ENCODE measurements around the gene MAPRE2.
"Not testable (repeated sequence)": the region's sequence is repeated elsewhere in the genome, so short reads cannot be mapped to it uniquely, and the experiment has no call there.

MAPRE2 gene

DNA sequence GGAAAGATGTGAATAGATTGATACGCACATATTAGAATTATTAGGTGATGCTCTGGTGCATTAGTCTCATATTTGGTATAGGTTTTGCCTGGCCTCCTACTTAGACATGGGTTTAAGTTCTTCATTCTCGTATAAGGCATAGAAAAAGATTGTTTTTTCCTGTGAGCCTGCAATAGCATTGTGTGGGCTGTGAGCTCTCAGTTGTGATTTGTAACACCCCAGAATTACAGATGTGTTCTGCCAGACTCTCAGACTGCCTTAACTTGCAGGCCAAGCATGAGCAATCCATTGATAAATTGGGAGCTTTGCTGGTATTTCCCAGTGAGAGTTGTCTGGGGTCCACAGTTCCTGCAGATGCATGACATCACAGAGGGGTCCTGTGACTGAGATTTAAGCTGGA is 95.7 kb downstream of the MAPRE2 start:
- H3K36me3 ChIP-seq (ENCODE audit: control insufficient read depth in 2 of 2, insufficient read depth in 2 of 2, low read length in 2 of 2): peaks cover 46 to 52% of the 10 kb centered on the region in 2 donors
- H3K27me3 ChIP-seq (ENCODE audit: control insufficient read depth in 1 of 2, insufficient read depth in 2 of 2, low read length in 2 of 2): no peaks in the 10 kb centered on the region
- H3K9me3 ChIP-seq (ENCODE audit: control insufficient read depth in 2 of 2, low read length in 2 of 2): no peaks in the 10 kb centered on the region
- no peak overlapping the region for H3K4me3 ChIP-seq (ENCODE audit: low read length in 2 of 2)
- peaks cover 3% of the 10 kb centered on the region for H3K4me1 ChIP-seq (ENCODE audit: control insufficient read depth, insufficient read depth, low read length)
- H3K27ac ChIP-seq (ENCODE audit: low read length): no peak overlapping the region
- H3K9ac ChIP-seq (ENCODE audit: low read length in 2 of 2): no peak overlapping the region

DNA sequence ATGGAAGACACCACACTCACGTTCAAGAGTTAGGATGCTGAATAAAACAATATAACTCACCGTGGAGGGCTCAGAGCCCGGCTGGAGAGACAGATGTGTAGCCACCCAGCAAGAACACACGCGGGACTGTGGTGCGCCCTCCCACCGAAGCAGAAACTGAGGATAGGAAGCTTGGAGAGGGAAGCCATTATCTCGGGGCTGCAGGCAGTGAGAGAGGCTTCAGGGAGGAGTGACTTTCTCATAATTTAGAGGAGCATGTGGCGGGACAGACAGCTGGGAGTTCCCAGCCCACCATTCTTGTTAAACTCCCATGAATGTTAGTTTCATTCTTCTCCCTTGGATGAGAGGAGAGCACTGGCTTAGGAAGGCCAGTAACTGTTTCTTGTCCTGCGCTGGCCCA is 96.4 kb downstream of the MAPRE2 start:
- H3K36me3 ChIP-seq (ENCODE audit: control insufficient read depth in 2 of 2, insufficient read depth in 2 of 2, low read length in 2 of 2): peaks cover 47% of the 10 kb centered on the region in 2 donors
- H3K4me3 ChIP-seq (ENCODE audit: low read length in 2 of 2): no peak overlapping the region
- H3K4me1 ChIP-seq (ENCODE audit: control insufficient read depth, insufficient read depth, low read length): peaks cover 3% of the 10 kb centered on the region
- H3K27me3 ChIP-seq (ENCODE audit: control insufficient read depth in 1 of 2, insufficient read depth in 2 of 2, low read length in 2 of 2): no peaks in the 10 kb centered on the region
- H3K9ac ChIP-seq (ENCODE audit: low read length in 2 of 2): no peak overlapping the region
- H3K27ac ChIP-seq (ENCODE audit: low read length): no peak overlapping the region
- no peaks in the 10 kb centered on the region for H3K9me3 ChIP-seq (ENCODE audit: control insufficient read depth in 2 of 2, low read length in 2 of 2)

DNA sequence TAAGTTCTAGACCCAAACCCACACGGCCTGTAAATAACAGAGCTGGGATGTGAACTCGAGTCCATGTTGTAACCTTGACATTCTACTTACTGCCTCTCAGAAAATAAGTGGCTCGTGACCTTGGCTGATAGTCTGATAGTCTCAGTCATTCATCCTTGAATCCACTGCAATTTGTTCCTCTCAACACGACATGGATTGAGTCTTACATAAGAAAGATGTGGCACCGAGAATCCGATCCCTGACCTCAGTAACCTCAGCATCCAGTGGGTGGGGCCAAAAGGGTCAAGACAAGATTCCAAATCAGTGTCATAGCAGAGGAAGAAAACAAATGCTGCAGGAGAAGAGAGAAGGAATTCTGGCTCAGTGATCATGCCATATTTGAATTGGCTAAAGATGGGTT is 97.6 kb downstream of the MAPRE2 start:
- Histone ChIP-seq H3K27me3 (ENCODE audit: control insufficient read depth in 1 of 2, insufficient read depth in 2 of 2, low read length in 2 of 2) (no peaks in the 10 kb centered on the region), H3K9me3 (ENCODE audit: control insufficient read depth in 2 of 2, low read length in 2 of 2) (no peaks in the 10 kb centered on the region), H3K4me3 (ENCODE audit: low read length in 2 of 2) (no peak overlapping the region), H3K4me1 (ENCODE audit: control insufficient read depth, insufficient read depth, low read length) (peaks cover 3% of the 10 kb centered on the region), H3K36me3 (ENCODE audit: control insufficient read depth in 2 of 2, insufficient read depth in 2 of 2, low read length in 2 of 2) (peaks cover 39 to 47% of the 10 kb centered on the region in 2 donors), H3K9ac (ENCODE audit: low read length in 2 of 2) (no peak overlapping the region), H3K27ac (ENCODE audit: low read length) (no peak overlapping the region)

DNA sequence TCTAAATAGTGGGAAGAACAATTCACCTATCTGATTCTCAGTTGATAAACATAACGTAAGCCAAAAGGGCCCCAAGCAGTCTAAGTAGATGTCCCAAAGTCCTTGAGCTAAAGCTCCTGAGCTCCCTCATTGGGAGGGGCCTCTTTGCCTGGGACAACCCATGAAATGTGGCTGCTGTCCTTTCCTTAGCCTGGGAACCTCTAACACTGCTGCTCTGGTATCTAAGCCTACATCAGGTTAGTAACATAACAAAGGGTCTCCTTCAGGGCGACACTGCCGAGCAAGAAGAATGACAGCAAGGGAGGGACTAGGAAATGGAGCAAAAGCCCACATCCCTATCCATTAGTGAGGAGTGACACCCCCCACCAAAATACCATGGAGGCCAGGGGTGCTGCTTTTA is 98.3 kb downstream of the MAPRE2 start:
- Histone ChIP-seq H3K27me3 (ENCODE audit: control insufficient read depth in 1 of 2, insufficient read depth in 2 of 2, low read length in 2 of 2) (no peaks in the 10 kb centered on the region), H3K27ac (ENCODE audit: low read length) (no peak overlapping the region), H3K4me3 (ENCODE audit: low read length in 2 of 2) (no peak overlapping the region), H3K9ac (ENCODE audit: low read length in 2 of 2) (no peak overlapping the region), H3K36me3 (ENCODE audit: control insufficient read depth in 2 of 2, insufficient read depth in 2 of 2, low read length in 2 of 2) (peaks cover 39 to 42% of the 10 kb centered on the region in 2 donors), H3K9me3 (ENCODE audit: control insufficient read depth in 2 of 2, low read length in 2 of 2) (no peaks in the 10 kb centered on the region), H3K4me1 (ENCODE audit: control insufficient read depth, insufficient read depth, low read length) (peaks cover 3% of the 10 kb centered on the region)

DNA sequence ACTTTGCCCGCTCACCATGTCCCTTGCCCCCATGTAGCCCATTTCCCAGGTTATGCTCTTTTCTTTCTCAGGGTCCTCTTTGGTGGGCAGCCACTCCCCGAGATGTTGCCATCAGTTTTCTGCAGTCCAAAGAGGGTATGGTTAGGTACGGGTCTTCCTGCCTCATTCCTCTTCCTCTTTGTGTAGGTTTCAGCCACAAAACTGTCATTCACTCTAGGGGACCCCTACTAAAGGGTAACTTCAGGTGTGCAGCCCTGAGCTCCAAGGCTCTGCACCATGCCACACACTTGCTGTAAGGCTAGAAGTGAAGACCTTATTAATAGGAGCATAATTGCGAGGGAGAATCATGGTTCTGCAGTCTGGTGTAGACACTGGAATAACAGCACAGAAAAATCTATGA is 99.9 kb downstream of the MAPRE2 start:
- Histone ChIP-seq H3K27me3 (ENCODE audit: control insufficient read depth in 1 of 2, insufficient read depth in 2 of 2, low read length in 2 of 2) (no peaks in the 10 kb centered on the region), H3K36me3 (ENCODE audit: control insufficient read depth in 2 of 2, insufficient read depth in 2 of 2, low read length in 2 of 2) (peaks cover 33 to 41% of the 10 kb centered on the region in 2 donors), H3K4me3 (ENCODE audit: low read length in 2 of 2) (no peak overlapping the region), H3K27ac (ENCODE audit: low read length) (no peak overlapping the region), H3K9me3 (ENCODE audit: control insufficient read depth in 2 of 2, low read length in 2 of 2) (no peaks in the 10 kb centered on the region), H3K4me1 (ENCODE audit: control insufficient read depth, insufficient read depth, low read length) (no peaks in the 10 kb centered on the region), H3K9ac (ENCODE audit: low read length in 2 of 2) (no peak overlapping the region)

DNA sequence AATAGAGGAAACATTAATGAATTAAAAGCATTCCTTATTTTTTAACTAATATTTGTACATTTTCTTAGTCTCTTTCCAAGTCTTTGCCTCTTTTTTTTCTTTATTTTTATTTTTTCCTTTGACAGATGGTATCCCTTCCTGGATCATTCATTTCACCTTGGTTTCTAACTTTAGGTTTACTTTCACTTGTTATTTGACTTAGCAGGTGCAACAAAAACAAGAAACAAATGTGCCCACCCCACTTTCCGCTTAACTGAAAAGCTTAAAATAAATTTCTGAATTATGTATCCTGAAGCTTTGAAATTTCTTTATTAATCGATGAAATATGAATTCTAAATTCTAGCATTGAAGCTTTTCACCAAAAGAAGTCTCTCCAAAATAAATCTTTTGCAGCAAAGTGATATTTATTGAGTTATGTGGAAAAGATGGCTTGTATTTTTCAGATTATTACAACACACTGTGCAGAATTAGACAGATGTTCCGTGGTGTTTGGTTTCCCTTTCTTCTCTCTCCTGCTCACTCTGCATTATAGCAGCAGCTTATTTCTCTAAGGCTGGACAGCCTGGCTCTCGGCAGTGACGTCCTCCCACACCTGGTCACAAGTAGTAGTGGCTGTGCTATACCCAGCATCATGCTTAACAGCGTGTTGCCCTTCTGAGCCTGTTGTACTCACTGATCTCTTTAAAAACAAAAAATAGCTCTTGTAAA is 100.5 kb downstream of the MAPRE2 start:
- H3K27ac ChIP-seq (ENCODE audit: low read length): no peak overlapping the region

DNA sequence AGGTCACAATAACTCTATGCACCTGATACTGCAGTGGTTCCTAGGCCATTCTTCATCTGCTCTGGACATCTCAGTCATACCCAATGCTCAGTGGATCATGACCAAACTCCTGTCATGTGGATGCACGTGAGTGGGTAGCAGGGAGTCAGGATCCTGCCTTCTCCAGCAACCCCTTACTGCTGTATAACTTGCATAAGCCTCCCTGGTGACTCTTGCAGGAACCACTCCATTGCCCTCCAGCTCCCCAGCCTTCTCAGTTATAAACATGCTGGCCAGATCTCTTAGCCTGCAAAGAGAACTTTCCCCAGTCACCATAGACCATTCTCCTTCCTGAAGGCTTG is 101.0 kb downstream of the MAPRE2 start:
- Histone ChIP-seq H3K4me1 (ENCODE audit: control insufficient read depth, insufficient read depth, low read length) (no peaks in the 10 kb centered on the region), H3K36me3 (ENCODE audit: control insufficient read depth in 2 of 2, insufficient read depth in 2 of 2, low read length in 2 of 2) (peaks cover 25 to 29% of the 10 kb centered on the region in 2 donors), H3K9me3 (ENCODE audit: control insufficient read depth in 2 of 2, low read length in 2 of 2) (no peaks in the 10 kb centered on the region), H3K27me3 (ENCODE audit: control insufficient read depth in 1 of 2, insufficient read depth in 2 of 2, low read length in 2 of 2) (no peaks in the 10 kb centered on the region), H3K9ac (ENCODE audit: low read length in 2 of 2) (no peak overlapping the region), H3K27ac (ENCODE audit: low read length) (no peak overlapping the region), H3K4me3 (ENCODE audit: low read length in 2 of 2) (no peak overlapping the region)

More for the DNA sequence above, 100.5 kb downstream of the MAPRE2 start:
- no peaks in the 10 kb centered on the region for H3K27me3 ChIP-seq (ENCODE audit: control insufficient read depth in 1 of 2, insufficient read depth in 2 of 2, low read length in 2 of 2)
- H3K9me3 ChIP-seq (ENCODE audit: control insufficient read depth in 2 of 2, low read length in 2 of 2): no peaks in the 10 kb centered on the region
- no peaks in the 10 kb centered on the region for H3K4me1 ChIP-seq (ENCODE audit: control insufficient read depth, insufficient read depth, low read length)
- H3K9ac ChIP-seq (ENCODE audit: low read length in 2 of 2): no peak overlapping the region
- H3K4me3 ChIP-seq (ENCODE audit: low read length in 2 of 2): no peak overlapping the region
- H3K36me3 ChIP-seq (ENCODE audit: control insufficient read depth in 2 of 2, insufficient read depth in 2 of 2, low read length in 2 of 2): peaks cover 27 to 35% of the 10 kb centered on the region in 2 donors

DNA sequence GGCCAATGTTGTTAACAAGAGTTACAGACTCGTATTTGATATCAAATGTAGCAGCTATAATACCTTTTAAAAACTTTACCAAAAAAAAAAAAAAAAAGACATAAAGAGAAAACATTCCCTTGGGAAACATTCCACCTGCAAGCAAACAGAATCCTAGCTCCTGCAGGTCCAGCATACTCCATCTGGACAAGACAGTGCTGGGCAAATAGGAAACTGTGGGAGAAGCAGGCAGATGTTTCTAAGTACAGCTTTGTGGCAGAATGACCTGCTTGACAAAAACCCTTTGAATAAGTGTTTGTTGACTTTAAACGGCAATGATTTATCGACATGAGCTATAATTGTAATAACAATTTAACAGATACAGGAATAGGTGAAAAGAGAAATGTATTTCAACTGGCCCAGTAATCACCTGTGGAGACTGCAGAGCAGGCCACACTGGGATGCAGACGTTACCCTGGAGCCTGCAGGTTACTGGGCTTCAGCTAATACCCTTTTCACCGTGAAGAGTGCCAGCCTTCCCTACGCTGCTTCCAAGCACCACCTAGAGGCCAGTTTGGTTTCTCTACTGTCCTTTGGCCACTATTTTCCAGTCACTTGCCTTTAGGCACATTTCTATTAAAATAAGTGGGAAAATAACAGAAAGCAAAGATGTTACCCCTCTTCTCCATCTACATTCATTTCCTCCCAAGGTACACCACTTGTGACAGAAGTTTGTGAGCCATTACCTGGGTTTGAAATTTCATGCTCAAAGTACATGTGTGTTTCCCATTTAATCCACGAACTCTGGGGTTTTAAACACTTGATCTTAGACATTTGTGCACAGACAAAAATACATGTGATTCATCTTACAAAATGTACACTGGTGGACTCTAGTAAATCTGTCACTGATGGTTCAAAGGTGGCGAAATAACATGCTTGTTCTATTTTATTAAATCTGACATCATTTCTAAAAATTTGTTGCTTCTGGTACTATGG is 102.7 kb downstream of the MAPRE2 start:
- Histone ChIP-seq H3K36me3 (ENCODE audit: control insufficient read depth in 2 of 2, insufficient read depth in 2 of 2, low read length in 2 of 2) (peaks cover 15 to 20% of the 10 kb centered on the region in 2 donors), H3K4me3 (ENCODE audit: low read length in 2 of 2) (no peak overlapping the region), H3K27ac (ENCODE audit: low read length) (no peak overlapping the region), H3K4me1 (ENCODE audit: control insufficient read depth, insufficient read depth, low read length) (no peaks in the 10 kb centered on the region), H3K9me3 (ENCODE audit: control insufficient read depth in 2 of 2, low read length in 2 of 2) (no peaks in the 10 kb centered on the region), H3K9ac (ENCODE audit: low read length in 2 of 2) (no peak overlapping the region), H3K27me3 (ENCODE audit: control insufficient read depth in 1 of 2, insufficient read depth in 2 of 2, low read length in 2 of 2) (no peaks in the 10 kb centered on the region)

DNA sequence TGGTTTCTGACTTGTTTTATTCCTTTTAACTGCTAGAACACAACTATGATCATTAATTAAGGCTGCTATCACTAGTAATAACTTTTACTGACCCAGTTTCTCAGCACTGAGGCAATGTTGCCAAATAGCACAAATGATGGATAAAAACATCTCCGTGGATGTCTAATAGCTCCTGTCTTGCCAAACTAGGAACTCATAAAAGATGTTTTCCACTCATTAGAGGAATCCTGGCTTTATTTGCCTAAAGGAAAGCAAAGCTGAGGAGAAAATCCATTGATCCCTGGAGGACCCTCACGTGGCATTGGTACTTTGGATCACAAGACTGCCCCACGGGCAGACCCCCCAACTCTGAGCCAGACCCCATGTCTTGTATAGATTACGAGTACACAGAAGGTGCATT is 103.5 kb downstream of the MAPRE2 start:
- H3K4me3 ChIP-seq (ENCODE audit: low read length in 2 of 2): no peak overlapping the region
- no peaks in the 10 kb centered on the region for H3K9me3 ChIP-seq (ENCODE audit: control insufficient read depth in 2 of 2, low read length in 2 of 2)
- no peak overlapping the region for H3K9ac ChIP-seq (ENCODE audit: low read length in 2 of 2)
- H3K36me3 ChIP-seq (ENCODE audit: control insufficient read depth in 2 of 2, insufficient read depth in 2 of 2, low read length in 2 of 2): peaks cover 8 to 15% of the 10 kb centered on the region in 2 donors
- H3K4me1 ChIP-seq (ENCODE audit: control insufficient read depth, insufficient read depth, low read length): no peaks in the 10 kb centered on the region
- no peak overlapping the region for H3K27ac ChIP-seq (ENCODE audit: low read length)
- no peaks in the 10 kb centered on the region for H3K27me3 ChIP-seq (ENCODE audit: control insufficient read depth in 1 of 2, insufficient read depth in 2 of 2, low read length in 2 of 2)

DNA sequence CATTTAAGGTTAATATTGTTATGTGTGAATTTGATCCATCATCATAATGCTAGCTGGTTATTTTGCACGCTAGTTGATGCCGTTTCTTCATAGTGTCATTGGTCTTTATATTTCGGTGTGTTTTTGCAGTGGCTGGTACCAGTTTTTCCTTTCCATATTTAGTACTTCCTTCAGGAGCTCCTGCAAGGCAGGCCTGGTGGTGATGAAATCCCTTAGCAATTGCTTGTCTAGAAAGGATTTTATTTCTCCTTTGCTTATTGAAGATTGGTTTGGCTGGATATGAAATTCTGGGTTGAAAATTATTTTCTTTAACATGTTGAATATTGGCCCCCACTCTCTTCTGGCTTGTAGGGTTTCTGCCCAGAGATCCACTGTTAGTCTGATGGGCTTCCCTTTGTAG is 109.0 kb downstream of the MAPRE2 start:
- not testable (repeated sequence) for H3K4me3 ChIP-seq (ENCODE audit: low read length in 2 of 2); H3K4me1 ChIP-seq (ENCODE audit: control insufficient read depth, insufficient read depth, low read length); H3K9ac ChIP-seq (ENCODE audit: low read length in 2 of 2); H3K27me3 ChIP-seq (ENCODE audit: control insufficient read depth in 1 of 2, insufficient read depth in 2 of 2, low read length in 2 of 2); H3K27ac ChIP-seq (ENCODE audit: low read length); H3K9me3 ChIP-seq (ENCODE audit: control insufficient read depth in 2 of 2, low read length in 2 of 2); H3K36me3 ChIP-seq (ENCODE audit: control insufficient read depth in 2 of 2, insufficient read depth in 2 of 2, low read length in 2 of 2)

All from stomach smooth muscle (tissue), 2 donors.